GM23338 (cell line): ENCODE results near the gene CBLC. TPM values are rescaled to one million over a fixed set of nuclear protein-coding genes. Genes with fewer than 3 reads are reported as not detected.

Experiments
- ATAC-seq: fragments of 200-7000 bp; cut with Tn5 transposase; 3 replicates; pipeline ENCODE4 v1.9.1; 2020
- DNase-seq: peaks from one replicate; pipeline ENCODE4 v3.0.0-alpha.2; 2015; ENCODE audit warnings: low spot score
- H2AFZ ChIP-seq: fragments of 200-600 bp; sonication (generic); 2 replicates; pipeline ENCODE4 v1.8.0; 2016; ENCODE audit warnings: antibody characterized with exemption, mild to moderate bottlenecking, moderate library complexity
- H3F3A ChIP-seq: fragments of 200-600 bp; sonication (generic); replicated peaks from 2 replicates; pipeline ENCODE4 v1.8.0; 2017; ENCODE audit warnings: antibody characterized with exemption, mixed run types, low read depth
- H3K27ac ChIP-seq: fragments of 200-600 bp; sonication (generic); 2 replicates; pipeline ENCODE4 v1.6.1; 2016; ENCODE audit warnings: low read depth
- H3K27me3 ChIP-seq: fragments of 200-600 bp; sonication (generic); 2 replicates; pipeline ENCODE4 v1.8.0; 2016; ENCODE audit warnings: mild to moderate bottlenecking, mixed run types, moderate library complexity; ENCODE audit not compliant: insufficient read depth
- H3K36me3 ChIP-seq: fragments of 200-600 bp; sonication (generic); 2 replicates; pipeline ENCODE4 v1.8.0; 2016; ENCODE audit warnings: mild to moderate bottlenecking; ENCODE audit not compliant: insufficient read depth
- H3K4me1 ChIP-seq: fragments of 200-600 bp; sonication (generic); 2 replicates; pipeline ENCODE4 v1.8.0; 2016; ENCODE audit warnings: mild to moderate bottlenecking, moderate library complexity; ENCODE audit not compliant: insufficient read depth
- H3K4me2 ChIP-seq: fragments of 200-600 bp; sonication (generic); 2 replicates; pipeline ENCODE4 v1.7.1; 2017; ENCODE audit warnings: mixed run types
- H3K4me3 ChIP-seq: fragments of 200-600 bp; sonication (generic); 2 replicates; pipeline ENCODE4 v1.6.1; 2016; ENCODE audit warnings: mixed run types
- H3K79me2 ChIP-seq: fragments of 200-600 bp; sonication (generic); replicated peaks from 2 replicates; pipeline ENCODE4 v1.8.0; 2017; ENCODE audit warnings: mild to moderate bottlenecking; ENCODE audit not compliant: insufficient read depth
- H3K9me2 ChIP-seq: fragments of 200-600 bp; sonication (generic); 2 replicates; pipeline ENCODE4 v1.8.0; 2017; ENCODE audit not compliant: insufficient read depth
- H4K20me1 ChIP-seq: fragments of 200-600 bp; sonication (generic); replicated peaks from 2 replicates; pipeline ENCODE4 v1.8.0; 2017; ENCODE audit warnings: mild to moderate bottlenecking; ENCODE audit not compliant: insufficient read depth
- H3K27ac Mint-ChIP-seq: 2 replicates; pipeline ENCODE4 v1.8.0; 2020; ENCODE audit warnings: inconsistent platforms, mild to moderate bottlenecking, moderate library complexity, mixed read lengths
- H3K27me3 Mint-ChIP-seq: 3 replicates; pipeline ENCODE4 v1.8.0; 2022; ENCODE audit warnings: low read depth, mild to moderate bottlenecking, moderate library complexity, mixed read lengths, inconsistent platforms; ENCODE audit not compliant: insufficient read depth, poor library complexity
- H3K36me3 Mint-ChIP-seq: 3 replicates; pipeline ENCODE4 v1.8.0; 2021; ENCODE audit warnings: low read depth, mild to moderate bottlenecking, inconsistent platforms, moderate library complexity, mixed read lengths
- H3K4me1 Mint-ChIP-seq: 3 replicates; pipeline ENCODE4 v1.8.0; 2020; ENCODE audit warnings: mild to moderate bottlenecking, inconsistent platforms, mixed read lengths
- H3K4me3 Mint-ChIP-seq: 3 replicates; pipeline ENCODE4 v1.8.0; 2021; ENCODE audit warnings: moderate library complexity, mild to moderate bottlenecking, inconsistent platforms, mixed read lengths
- H3K9me3 Mint-ChIP-seq: 3 replicates; pipeline ENCODE4 v1.8.0; 2020; ENCODE audit warnings: moderate library complexity, mild to moderate bottlenecking, inconsistent platforms, mixed read lengths
- CREB1 ChIP-seq: fragments of 250-450 bp; sonication (Bioruptor Pico); IDR thresholded peaks from 2 replicates; pipeline ENCODE4 v1.5.0; 2020; ENCODE audit warnings: low read depth, mild to moderate bottlenecking, moderate library complexity
- EZH2 ChIP-seq: fragments of 200-600 bp; sonication (generic); IDR thresholded peaks from one replicate; pipeline ENCODE4 v1.8.0; 2017; ENCODE audit warnings: antibody characterized with exemption, mild to moderate bottlenecking, low read depth; ENCODE audit not compliant: unreplicated experiment
- JUNB ChIP-seq: IDR thresholded peaks from one replicate; pipeline ENCODE4 v1.6.1; 2016; ENCODE audit warnings: antibody characterized with exemption; ENCODE audit not compliant: unreplicated experiment
- ZNF114 ChIP-seq: fragments of 250-450 bp; sonication (Bioruptor Pico); IDR thresholded peaks from 2 replicates; pipeline ENCODE4 v1.5.0; 2020; ENCODE audit warnings: mild to moderate bottlenecking, moderate library complexity
- polyA plus RNA-seq: library from polyadenylated mRNA; unstranded; fragments of >200 nt; fragmentation: Nextera tagmentation; extraction: Ambion mirVana; gene quantifications from 2 replicates; pipeline ENCODE4 v1.2.1, GENCODE V29; 2016
- total RNA-seq: library from RNA; depleted of rRNA; stranded (reverse); fragments of >200 nt; shearing (Covaris generic); gene quantifications from 2 replicates; pipeline ENCODE4 v1.2.3, GENCODE V29; 2014
- TF ChIP-seq, protein P1 (sequence below), 2 experiments: fragments of 200-600 bp in 1 of 2; sonication (generic) in 1 of 2; conservative IDR thresholded peaks; 2 replicates each; pipeline versions ENCODE4 v1.5.1 to v1.6.1; 2016 to 2017; ENCODE audit warnings: antibody characterized with exemption in 2 of 2, low read depth in 2 of 2, mild to moderate bottlenecking in 2 of 2, moderate library complexity in 1 of 2
- TF ChIP-seq, protein P2 (sequence below): IDR thresholded peaks from one replicate; pipeline ENCODE4 v1.6.1; 2018; ENCODE audit warnings: antibody characterized with exemption; ENCODE audit not compliant: unreplicated experiment
- TF ChIP-seq, protein P3 (sequence below): IDR thresholded peaks from 2 replicates; pipeline ENCODE4 v1.6.1; 2016; ENCODE audit warnings: antibody characterized with exemption

CBLC gene
- total and polyA plus RNA-seq, 2 experiments from 2014 or later: 14.5 to 29.3 TPM

DNA sequence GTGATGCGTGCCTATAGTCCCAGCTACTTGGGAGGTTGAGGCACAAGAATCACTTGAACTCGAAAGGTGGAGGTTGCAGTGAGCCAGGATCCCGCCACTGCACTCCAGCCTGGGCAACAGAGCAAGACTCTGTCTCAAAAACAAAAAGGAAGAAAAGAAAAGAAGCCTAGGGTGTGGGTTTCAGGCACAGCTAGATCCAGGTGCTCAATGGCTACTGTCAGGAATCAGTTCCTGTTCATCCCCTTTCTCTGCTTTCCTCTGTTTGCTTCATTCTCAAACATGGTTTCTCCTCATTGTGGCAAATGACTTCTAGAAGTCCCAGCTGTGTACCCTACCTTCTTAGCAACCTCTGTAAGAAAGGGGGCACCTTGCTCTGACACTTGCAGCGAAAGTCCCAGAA is 5.9 kb downstream of the CBLC start (continued):
- TF ChIP-seq, protein P1, sequence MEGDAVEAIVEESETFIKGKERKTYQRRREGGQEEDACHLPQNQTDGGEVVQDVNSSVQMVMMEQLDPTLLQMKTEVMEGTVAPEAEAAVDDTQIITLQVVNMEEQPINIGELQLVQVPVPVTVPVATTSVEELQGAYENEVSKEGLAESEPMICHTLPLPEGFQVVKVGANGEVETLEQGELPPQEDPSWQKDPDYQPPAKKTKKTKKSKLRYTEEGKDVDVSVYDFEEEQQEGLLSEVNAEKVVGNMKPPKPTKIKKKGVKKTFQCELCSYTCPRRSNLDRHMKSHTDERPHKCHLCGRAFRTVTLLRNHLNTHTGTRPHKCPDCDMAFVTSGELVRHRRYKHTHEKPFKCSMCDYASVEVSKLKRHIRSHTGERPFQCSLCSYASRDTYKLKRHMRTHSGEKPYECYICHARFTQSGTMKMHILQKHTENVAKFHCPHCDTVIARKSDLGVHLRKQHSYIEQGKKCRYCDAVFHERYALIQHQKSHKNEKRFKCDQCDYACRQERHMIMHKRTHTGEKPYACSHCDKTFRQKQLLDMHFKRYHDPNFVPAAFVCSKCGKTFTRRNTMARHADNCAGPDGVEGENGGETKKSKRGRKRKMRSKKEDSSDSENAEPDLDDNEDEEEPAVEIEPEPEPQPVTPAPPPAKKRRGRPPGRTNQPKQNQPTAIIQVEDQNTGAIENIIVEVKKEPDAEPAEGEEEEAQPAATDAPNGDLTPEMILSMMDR (conservative IDR thresholded peaks at IDR 0.05; ENCODE audit: low read depth in 2 of 2): no peak
- TF ChIP-seq, protein P2, sequence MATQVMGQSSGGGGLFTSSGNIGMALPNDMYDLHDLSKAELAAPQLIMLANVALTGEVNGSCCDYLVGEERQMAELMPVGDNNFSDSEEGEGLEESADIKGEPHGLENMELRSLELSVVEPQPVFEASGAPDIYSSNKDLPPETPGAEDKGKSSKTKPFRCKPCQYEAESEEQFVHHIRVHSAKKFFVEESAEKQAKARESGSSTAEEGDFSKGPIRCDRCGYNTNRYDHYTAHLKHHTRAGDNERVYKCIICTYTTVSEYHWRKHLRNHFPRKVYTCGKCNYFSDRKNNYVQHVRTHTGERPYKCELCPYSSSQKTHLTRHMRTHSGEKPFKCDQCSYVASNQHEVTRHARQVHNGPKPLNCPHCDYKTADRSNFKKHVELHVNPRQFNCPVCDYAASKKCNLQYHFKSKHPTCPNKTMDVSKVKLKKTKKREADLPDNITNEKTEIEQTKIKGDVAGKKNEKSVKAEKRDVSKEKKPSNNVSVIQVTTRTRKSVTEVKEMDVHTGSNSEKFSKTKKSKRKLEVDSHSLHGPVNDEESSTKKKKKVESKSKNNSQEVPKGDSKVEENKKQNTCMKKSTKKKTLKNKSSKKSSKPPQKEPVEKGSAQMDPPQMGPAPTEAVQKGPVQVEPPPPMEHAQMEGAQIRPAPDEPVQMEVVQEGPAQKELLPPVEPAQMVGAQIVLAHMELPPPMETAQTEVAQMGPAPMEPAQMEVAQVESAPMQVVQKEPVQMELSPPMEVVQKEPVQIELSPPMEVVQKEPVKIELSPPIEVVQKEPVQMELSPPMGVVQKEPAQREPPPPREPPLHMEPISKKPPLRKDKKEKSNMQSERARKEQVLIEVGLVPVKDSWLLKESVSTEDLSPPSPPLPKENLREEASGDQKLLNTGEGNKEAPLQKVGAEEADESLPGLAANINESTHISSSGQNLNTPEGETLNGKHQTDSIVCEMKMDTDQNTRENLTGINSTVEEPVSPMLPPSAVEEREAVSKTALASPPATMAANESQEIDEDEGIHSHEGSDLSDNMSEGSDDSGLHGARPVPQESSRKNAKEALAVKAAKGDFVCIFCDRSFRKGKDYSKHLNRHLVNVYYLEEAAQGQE: no peak
- TF ChIP-seq ZNF114 (CRISPR knock-in tag): no peak
- TF ChIP-seq, protein P3, sequence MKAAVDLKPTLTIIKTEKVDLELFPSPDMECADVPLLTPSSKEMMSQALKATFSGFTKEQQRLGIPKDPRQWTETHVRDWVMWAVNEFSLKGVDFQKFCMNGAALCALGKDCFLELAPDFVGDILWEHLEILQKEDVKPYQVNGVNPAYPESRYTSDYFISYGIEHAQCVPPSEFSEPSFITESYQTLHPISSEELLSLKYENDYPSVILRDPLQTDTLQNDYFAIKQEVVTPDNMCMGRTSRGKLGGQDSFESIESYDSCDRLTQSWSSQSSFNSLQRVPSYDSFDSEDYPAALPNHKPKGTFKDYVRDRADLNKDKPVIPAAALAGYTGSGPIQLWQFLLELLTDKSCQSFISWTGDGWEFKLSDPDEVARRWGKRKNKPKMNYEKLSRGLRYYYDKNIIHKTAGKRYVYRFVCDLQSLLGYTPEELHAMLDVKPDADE: no peak
- no peak for TF ChIP-seq JUNB
- no peak for TF ChIP-seq CREB1 (CRISPR knock-in tag)

DNA sequence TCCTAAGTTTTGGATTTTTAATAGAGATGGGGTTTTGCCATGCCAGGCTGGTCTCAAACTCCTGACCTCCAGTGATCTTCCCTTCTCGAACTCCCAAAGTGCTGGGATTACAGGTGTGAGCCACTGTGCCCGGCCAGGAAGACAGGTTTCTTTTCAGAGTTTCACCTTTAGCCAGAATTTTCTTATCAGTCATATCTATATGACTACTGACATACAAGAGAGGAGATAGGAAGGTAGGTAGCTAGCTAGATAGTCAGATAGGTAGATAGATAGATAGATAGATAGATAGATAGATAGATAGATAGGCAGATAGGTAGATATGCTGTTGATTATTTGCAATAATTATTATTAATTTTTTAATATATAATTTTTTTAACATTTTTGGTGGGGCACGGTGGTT is 7.6 kb downstream of the CBLC start:
- no peaks in the 10 kb centered on the region for H3K79me2 ChIP-seq
- no peak overlapping the region for H3K4me3 ChIP-seq
- H3K4me1 Mint-ChIP-seq: peaks cover 6% of the 10 kb centered on the region
- H3K4me1 ChIP-seq: no peaks in the 10 kb centered on the region
- H3K27ac Mint-ChIP-seq: no peak overlapping the region
- H3K4me3 Mint-ChIP-seq: no peak overlapping the region
- H3K27me3 Mint-ChIP-seq: peaks cover 9% of the 10 kb centered on the region
- H3K36me3 Mint-ChIP-seq: peaks cover 24% of the 10 kb centered on the region; the same call in 2 of the 3 replicates
- H3K4me2 ChIP-seq: no peak overlapping the region
- DNase-seq: no peak
- no peak for TF ChIP-seq EZH2
- no peaks in the 10 kb centered on the region; the same call in 1 of the 2 replicates for H4K20me1 ChIP-seq
- H3K27ac ChIP-seq: no peak overlapping the region
- H3K27me3 ChIP-seq: no peaks in the 10 kb centered on the region
- no peak overlapping the region for H2AFZ ChIP-seq
- H3K9me2 ChIP-seq: no peaks in the 10 kb centered on the region
- peaks cover 9% of the 10 kb centered on the region; the same call in 1 of the 2 replicates for H3F3A ChIP-seq
- no peaks in the 10 kb centered on the region for H3K9me3 Mint-ChIP-seq
- ATAC-seq: no peak
- no peaks in the 10 kb centered on the region; the same call in 1 of the 2 replicates for H3K36me3 ChIP-seq
